T-helper 1 cell treated with Interleukin-12 subunit alpha and Interleukin-12 subunit beta and Interleukin-4 antibody, amounts not matched to agents 30 ng/mL and 1 ng/mL, for 36 hours (primary cell): ENCODE measurements around the gene LRPAP1. TPM values are rescaled to one million over a fixed set of nuclear protein-coding genes. Genes with fewer than 3 reads are reported as not detected.

Experiments used
- intact Hi-C: fragments of 100-400 bp; cut with micrococcal nuclease; formaldehyde crosslinking; loops from one replicate; pipeline ENCODE4 v1.15.1; 2024
- total RNA-seq: library from RNA; stranded (reverse); gene quantifications from 2 replicates; pipeline ENCODE4 v1.2.3, GENCODE V29; 2022

Gene LRPAP1
- total RNA-seq, 1 donor from 2014 or later = 74.1 TPM

DNA sequence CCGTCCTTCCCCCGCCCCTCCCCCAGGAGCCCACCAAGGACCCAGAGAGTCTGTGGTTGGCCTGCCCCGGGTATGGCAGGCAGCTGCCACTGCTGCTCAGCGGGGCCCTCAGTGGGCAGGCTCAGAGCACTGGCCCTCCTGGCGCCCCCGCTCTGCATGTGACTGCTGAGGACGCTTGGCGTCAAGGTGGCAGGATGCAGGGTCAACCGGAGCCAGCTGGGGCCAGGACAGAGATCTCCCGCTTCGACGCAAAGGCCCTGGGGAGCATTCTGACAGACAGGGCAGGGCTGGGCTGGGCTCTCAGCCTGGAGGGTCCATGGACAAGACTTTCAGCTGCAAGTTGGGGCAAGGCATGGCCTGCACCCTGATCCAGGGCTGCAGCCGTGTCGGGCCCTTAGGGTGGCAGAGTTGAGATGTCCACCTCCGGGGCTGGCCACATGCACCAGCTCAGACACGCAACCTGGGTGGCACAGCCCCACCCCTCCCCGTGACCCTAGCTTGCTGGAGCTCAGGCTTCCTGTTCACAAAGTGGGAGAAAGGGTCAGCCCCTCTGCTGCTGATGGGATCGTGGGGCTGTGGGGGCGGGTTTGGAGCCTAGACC is 30.3 kb downstream of the LRPAP1 start:
- intact Hi-C loops = no loop called here

DNA sequence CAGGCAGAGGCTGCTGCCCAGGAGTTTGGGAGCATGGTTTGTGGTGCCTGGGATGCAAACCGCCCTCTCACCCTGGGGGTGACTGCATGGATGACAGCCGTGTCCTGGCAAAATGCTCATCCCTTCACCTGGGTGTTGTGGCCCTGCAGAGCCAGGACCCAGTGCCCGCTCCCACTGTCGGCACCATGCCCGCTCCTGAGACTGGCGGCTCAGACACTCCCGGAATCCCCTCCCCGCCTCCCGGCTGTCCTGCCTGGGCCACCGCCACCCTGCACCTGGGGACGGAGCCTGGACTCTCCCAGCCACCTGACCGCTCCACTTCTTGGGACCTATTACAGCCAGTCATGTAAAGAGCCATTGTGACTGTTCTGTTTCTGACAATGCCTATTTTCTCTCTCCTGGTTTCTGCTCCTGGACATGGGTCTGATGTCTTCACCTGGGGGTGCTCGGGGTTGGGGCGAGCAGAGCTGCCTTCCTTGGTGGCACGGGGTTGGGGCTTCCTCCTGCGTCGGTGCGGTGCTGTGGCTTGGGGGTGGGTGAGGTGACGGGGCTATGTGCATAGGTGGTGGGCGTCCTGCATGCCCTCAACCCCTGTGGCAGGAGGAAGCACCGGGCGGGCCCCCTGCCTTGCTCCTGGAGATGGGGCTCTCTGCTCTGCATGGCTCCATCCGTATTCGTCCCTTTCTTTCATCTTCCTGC is 30.9 kb downstream of the LRPAP1 start:
- intact Hi-C loops = no loop called here

DNA sequence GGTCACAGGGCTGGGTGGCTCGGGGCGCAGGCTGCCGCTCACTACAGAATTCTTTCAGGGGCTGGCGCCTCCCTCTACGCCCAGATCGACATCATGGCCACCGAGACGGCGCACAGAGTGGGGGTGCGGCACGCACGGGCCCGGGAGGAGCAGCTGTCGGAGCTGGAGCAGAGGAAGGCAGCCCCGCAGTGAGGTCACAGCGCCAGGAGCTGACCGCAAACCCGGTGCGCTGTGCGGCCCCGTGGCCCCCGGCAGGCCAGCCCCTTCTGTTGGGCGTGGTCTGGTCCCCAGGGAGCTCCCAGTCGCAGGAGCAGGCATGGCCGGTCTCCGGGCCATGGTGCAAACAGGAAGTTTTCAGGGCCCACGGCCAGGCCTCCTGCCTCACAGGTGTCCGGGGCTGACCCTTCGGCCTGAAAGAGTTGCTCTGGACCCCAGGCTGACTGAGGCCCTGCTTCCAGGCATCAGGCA is 31.6 kb downstream of the LRPAP1 start:
- intact Hi-C loops = no loop called here

DNA sequence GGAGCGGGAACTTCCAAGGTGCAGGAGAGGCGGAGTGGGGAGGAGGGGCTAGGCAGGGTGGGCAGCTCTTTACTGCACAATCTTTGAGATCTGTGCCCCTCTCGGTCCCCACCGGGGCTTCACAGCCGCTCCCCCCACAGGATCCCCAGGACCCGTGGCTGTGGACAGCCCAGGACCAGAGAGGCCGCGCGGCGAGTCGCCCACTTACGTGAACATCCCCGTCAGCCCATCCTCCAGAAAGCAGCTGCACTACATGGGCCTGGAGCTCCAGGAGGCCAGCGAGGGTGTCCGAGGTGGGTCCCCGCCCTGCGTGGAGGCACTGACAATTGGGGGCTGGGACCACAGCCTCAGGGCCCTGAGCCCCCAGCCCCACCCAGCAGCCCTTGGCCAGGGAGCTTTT is 32.1 kb downstream of the LRPAP1 start:
- intact Hi-C loops = no loop called here

DNA sequence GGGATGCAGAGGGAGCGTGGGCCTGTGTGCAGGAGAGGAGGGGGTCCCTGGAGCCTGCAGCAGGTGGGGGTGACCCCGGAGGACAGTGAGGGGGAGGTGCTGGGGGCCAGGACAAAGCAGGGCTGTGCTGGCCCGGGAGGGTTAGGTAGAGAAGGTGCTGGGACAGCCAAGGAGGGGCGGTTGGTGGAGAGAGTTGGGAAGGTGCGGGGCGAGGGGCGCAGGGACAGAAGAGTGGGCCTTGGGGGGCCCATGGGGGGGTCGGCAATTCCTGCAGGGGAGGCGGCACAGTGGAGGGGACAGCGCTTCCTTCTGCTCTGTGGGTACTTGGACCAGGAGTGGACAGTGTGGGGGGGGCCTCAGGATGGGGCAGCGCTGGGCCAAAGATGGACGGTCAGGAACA is 32.5 kb downstream of the LRPAP1 start:
- intact Hi-C loops = no loop called here

DNA sequence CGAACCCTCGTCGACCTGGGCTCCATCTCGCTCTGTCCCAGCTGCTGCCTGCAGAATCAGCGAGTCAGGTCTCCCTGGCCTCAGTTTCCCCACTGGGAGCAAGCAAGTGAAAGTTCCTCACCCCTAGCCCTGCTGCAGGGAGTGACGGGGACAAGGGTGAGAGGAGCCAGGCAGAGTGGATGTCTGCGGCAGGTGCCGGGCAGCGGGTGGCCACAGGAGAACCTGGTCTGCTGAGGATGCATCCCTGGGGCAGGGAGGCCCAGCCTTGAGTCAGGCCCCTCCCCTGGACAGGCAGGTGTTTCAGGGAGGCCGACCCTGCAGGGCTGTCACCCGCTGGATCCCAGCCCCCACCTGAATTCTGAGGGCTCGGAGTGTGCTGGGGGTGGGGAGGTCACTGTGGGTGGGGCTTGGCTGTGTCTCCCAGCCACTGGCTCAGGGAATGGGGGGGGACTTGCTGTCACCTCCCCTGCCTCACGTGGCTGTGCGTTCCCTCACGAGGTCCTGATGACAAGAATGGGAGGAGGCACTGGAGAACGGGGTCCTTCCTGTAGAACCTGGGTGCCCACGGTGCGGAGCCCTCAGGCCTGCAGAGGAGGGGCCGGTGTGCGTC is 33.2 kb downstream of the LRPAP1 start:
- intact Hi-C loops = no loop called here

DNA sequence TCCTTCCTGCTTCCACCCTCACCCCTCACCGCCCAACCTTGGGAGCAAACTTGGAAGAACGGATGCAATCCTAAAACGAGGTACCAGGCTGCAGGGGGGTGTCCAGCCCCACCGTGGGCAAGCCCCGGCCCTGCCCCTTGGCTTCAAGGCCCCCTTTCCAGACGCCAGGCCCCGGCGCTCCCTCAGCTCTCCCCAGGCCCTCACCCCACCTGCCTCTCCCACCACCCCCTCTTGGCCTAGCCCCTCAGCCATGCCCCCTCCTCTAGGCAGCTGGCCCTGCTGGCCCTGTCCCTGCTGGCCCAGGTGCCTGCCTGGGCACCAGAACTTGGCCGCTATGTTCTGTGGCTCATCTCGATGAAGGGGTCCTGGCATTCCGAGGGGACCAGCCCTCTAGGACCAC is 33.8 kb downstream of the LRPAP1 start:
- intact Hi-C loops = no loop called here

DNA sequence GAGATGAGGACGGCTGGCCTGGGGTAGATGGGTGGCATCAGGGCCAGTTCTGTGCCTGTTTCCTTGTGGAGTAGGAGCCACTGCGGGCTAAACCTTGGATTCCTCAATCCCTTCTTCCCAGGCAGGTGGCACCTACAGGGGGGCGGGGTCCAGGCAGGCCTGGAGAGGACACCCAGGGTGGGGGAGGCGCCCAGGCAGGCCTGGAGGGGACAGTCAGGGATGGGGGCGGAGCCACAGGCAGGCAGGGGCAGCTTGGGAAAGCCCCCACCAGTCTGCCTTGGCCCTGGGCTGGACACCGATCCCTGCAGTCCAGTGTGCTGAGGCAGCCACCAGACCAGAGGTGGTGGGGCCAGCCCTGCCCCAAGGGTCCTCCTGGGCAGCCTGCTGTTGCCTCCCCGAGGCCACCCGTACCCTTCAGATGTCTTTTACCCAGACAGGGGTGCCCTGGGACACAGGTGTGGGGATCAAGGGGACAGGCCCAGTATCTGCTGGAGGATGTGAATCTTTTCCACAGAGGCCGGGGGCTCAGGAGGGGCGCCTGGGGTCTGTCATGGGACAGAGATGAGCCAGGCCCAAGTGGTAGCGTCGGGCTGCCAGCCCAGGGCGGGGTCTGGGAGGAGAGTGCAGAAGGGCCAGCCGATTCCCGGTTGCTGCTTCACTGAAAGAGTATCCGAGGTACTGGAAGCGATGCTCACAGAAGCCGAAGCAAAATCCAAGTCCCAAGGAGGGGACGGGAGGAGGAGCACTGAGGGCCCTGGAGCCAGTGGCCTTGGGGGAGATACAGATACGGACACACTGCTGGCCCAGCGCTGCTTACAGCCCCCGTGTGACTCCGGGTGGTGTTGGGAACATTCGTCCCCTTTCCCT is 34.5 kb downstream of the LRPAP1 start:
- intact Hi-C loops = no loop called here

DNA sequence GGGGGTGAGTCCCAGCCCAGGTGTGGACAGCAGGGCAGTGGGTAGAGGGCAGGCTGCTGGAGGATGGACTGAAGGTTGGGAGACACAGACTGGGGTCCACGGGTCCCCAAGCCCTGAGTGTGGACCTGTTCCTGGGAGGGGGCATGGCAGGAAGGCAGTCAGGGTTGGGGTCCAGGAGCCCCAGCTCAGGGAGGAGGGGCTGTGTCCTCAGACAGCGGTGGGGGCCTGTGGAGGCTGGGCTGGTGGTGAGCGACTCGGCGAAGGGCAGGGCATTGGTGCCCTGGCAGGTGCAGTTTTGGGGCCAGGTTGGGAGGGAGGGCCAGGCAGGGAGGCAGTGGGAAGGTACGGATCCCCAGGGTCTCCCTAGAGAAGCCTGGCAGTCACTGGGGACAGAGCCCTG is 35.1 kb downstream of the LRPAP1 start:
- intact Hi-C loops = no loop called here

DNA sequence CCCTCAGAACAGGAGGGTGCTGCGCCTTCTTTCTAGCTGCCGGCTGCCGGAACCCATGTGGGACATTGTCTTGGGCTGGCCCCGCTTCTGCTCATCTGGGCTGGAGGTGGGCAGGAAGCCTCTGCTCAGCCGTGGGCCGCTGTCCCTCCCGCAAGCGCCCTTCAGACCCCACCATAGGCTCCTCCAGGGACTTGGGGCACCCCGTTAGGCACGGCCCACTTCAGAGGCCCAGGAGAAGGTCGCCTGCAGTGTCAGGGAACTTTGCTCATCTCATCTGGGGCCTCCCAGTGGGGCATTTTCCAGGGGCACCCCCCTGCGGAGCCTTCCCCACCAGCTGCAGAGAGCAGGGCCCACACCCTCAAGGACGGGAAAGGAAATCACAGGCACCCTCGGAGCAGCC is 36.2 kb downstream of the LRPAP1 start:
- intact Hi-C loops = no loop called here

DNA sequence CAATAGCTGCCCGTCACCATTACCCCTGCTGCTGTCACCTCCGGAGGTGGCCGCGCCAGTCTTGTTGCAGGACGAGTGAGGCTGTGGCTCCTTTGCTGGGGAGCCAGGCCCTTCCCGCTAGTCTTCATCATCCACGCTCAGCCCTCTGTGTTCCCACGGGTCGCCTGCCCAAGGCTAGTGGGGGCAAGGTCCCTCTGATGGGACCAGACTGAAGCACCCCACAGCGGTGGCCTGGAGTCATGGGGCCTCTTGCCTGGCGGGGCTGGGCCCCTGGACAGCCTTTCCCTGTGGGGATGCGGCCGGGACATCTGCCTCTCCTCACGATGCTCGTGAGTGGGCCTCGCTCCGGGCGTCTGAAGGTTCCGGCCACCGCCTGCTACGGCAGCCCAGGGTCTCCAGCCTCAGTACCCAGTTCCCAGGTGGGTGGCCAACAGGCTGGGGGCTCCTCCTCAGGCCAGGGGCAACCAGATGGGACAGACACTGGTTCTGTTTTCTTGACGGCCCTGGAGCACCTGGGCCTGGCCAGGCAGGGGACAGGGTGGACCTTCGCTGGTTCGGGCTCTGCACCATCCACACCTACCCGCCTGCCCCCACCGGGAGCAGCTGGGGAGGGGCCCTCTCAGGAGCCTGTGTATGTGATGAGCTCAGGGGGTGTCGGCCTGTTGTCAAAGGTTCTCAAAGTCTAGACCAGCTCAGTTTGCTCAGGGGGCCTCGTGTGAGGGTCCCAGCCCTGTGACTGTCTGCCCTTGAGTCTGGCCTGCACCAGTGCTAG is 36.8 kb downstream of the LRPAP1 start:
- intact Hi-C loops = no loop called here

DNA sequence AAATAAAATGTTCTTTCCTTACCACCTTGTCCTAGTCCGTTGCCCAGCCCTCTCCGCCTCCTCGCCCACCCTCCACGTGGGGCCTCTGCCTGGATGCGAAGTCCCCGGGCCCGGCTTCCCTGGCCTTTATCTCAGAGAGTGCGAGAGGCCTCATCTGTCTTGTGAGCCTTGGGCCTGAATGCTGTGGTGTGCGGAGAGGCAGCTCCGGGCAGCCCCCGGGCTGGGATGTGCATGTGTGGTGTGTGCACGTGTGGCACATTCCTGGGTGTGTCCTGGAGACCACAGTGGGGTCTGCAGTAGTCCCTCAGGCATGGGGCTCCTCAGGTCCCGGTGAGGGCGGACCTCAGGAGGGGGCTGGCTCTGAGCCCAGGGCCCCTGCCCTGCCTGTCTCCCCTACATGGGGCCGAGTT is 37.8 kb downstream of the LRPAP1 start:
- intact Hi-C loops = no loop called here

DNA sequence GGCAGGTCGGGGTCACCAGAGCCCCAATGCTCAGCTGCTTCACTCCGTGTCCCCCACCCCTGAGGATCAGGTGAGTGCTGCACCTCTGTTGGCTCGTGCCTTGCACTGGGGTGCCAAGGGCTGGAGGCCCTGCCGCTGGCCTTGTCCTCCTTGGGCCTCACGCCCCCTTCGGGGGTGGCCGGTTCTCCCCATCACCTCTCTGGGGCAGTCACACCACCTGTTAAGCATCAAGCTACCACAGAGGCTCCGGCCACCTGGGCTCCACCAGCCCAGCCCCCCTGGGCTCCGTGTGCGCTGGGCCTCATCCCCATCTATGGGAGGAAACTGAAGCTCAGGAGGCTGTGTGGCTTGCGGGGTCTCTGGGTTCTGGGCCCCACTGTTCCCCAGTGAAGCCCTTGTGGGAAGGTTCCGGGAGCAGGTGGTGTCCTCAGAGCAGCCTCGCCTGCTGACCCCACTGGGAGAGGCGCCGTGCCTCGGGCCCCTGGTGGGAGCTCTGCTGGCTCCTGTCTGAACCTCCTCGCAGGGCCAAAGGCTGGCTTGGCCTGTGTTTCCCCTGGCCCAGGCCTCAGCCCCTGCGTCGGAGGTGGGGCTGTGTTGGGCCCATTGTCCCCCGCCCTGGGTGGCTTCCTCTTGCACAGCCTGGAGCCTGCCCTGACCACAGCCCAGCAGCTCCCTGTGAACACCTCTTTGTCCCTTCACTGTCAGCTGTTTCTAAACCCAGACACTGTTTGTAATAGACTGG is 38.3 kb downstream of the LRPAP1 start:
- intact Hi-C loops = no loop called here

DNA sequence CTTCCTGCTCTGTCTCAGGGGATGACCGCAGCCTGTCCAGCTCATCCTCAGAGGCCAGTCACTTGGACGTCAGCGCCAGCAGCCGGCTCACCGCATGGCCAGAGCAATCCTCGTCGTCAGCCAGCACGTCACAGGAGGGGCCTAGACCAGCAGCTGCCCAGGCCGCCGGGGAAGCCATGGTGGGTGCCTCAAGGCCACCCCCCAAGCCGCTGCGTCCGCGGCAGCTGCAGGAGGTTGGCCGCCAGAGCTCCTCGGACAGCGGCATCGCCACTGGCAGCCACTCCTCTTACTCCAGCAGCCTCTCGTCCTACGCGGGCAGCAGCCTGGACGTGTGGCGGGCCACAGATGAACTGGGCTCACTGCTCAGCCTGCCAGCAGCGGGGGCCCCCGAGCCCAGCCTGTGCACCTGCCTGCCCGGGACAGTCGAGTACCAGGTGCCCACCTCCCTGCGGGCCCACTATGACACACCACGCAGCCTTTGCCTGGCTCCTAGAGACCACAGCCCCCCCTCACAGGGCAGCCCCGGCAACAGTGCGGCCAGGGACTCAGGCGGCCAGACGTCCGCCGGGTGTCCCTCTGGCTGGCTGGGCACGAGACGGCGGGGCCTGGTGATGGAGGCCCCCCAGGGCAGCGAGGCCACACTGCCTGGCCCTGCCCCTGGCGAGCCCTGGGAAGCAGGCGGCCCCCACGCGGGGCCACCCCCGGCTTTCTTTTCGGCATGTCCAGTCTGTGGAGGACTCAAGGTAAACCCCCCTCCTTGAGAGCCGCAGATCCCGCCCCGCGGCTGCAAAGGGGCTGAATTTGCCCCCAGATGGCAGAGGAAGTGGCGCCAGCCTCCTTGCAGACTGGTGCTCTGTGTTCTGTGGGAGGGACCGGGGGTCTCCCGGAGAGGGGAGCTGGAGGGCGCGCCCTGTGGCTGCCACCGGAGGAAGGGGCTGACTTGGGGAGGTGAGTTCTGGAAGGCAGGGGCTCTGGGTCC is 39.2 kb downstream of the LRPAP1 start:
- intact Hi-C loops = no loop called here

DNA sequence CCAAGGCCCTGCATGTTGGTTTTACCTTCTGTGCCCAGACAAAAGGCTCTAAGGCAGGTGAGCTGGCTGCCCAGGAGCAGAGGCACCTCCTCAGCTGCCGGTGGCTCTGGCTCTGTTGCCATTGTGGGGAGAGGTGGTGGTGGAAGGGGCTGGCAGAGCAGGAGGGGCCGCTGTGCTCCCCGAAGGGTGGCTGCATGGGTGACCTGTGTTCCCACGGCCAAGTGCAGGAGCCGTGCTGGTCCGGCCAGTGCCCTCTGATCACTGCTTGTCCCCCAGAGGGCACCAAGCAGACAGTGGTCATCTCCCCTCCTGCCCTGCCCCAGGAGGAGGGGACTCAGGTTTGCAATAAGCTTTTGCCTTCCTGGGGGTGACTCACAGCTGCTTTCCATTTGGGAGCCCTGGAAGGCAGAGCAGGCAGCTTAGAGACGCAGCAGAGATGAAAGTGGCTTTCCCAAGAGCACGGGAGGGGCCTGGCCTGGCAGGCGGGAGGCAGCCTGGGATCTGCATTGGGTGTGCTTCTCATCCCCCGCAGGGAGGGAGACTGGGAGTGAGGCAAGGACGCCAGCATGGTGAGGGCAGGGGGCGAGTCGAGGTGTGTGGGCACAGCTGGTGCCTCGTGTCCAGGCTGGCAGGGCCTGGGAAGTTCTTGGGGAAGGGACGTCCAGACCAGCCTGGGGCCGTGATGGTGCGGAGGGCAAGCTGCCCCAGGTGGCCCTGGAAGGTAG is 40.4 kb downstream of the LRPAP1 start:
- intact Hi-C loops = no loop called here

DNA sequence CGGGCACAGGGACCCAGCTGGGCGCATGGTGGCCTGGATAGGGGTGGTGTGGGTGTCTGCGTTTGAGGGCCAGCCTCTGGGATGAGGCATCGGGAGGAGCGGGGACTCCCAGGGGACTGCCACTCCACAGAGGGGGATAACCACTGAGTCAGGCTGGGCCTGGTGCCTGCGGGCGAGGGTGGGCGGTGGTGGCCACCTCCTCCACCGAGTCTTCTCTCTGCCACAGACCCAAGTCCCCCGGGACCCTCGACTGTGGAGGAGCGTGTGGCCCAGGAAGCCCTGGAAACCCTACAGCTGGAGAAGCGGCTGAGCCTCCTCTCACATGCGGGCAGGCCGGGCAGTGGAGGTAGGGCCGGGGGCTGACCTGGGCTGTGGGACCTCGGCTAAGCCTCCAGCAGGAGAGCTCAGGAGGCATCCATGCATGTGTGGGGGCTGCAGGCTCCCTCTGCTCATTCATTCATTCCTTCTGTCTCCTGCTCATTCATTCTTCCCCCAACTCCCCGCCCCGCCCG is 42.7 kb downstream of the LRPAP1 start:
- intact Hi-C loops = no loop called here

DNA sequence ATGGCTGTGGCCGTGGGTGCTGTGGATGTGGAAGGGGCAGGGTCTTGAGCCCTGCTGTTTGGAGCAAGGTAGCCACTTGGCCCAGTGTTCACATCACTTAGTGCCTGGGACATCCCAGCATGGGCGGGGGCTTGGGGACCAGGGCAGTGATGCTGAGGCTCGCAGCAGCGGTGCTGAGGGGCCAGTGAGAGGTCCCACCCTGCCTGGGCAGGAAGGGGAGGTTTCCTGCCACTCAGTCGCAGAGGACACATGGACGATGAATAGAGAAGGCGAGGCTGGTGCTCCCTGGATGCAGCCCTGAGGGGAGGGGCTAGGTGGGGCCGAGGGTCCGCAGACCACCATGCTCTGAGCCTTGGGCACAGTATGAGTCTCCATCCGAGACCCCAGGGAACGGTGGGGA is 43.4 kb downstream of the LRPAP1 start:
- intact Hi-C loops = no loop called here

DNA sequence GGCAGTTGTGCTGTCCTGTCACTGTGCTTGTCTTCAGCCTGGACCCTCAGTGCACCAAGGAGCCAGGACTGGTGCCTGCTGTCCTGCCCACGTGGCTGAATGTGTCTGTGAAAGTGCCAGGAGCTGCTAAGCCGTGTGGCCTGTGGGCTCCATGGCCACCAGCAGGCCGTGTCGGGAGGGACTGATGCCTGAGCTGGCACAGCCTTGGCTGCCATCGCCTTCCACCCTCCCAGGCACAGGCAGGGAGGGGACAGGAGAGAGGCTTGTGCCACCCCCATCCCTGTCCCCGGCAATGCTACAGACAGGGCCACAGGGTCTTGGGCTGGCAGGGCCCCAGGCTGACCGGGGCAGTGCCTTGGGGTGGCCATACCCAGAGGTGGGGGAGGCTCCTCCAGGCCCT is 44.4 kb downstream of the LRPAP1 start:
- intact Hi-C loops = no loop called here
